HG03060 (cell line): Measurements from ENCODE around the gene TSC22D4.
"Not testable (repeated sequence)": the region's sequence is repeated elsewhere in the genome, so short reads cannot be mapped to it uniquely, and the experiment has no call there.

Experiments used
- ATAC-seq: cut with Tn5 transposase; IDR thresholded peaks from one replicate; pipeline ENCODE4 v1.9.1; 2021; ENCODE audit warnings: low read depth, moderate number of reproducible peaks; ENCODE audit not compliant: unreplicated experiment

The TSC22D4 gene

DNA sequence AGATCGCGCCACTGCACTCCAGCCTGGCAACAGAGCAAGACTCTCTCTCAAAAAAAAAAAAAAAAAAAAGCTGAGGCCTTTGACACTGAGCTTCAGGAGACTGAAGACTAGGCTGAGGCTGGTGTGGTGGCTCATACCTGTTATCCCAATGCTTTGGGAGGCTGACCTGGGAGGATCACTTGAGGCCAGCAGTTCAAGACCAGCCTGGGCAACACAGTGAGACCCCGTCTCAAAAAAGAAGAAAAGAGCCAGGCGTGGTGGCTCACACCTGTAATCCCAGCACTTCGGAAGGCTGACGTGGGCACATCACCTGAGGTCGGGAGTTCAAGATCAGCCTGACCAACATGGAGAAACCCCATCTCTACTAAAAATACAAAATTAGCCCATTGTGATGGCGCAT is 31.7 kb downstream of the TSC22D4 start:
- not testable (repeated sequence) for ATAC-seq

DNA sequence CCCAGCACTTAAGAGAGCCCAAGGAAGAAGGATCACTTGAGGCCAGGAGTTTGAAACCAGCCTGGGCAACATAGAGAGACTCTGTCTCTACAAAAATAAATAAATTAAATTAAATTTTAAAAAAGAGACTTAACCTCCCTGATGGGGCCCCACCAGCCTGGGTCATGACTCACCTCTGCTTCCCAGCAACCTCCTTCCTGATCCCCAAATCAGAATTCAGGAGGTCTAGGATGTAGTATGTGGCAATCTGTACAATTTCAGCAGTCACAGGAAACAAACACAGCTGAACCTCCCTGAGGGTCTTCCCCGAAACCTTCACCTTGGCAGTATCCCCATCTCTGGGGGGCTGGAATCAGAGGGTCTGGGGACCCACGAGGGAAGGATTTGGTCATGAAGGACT is 33.0 kb downstream of the TSC22D4 start:
- no peak for ATAC-seq

DNA sequence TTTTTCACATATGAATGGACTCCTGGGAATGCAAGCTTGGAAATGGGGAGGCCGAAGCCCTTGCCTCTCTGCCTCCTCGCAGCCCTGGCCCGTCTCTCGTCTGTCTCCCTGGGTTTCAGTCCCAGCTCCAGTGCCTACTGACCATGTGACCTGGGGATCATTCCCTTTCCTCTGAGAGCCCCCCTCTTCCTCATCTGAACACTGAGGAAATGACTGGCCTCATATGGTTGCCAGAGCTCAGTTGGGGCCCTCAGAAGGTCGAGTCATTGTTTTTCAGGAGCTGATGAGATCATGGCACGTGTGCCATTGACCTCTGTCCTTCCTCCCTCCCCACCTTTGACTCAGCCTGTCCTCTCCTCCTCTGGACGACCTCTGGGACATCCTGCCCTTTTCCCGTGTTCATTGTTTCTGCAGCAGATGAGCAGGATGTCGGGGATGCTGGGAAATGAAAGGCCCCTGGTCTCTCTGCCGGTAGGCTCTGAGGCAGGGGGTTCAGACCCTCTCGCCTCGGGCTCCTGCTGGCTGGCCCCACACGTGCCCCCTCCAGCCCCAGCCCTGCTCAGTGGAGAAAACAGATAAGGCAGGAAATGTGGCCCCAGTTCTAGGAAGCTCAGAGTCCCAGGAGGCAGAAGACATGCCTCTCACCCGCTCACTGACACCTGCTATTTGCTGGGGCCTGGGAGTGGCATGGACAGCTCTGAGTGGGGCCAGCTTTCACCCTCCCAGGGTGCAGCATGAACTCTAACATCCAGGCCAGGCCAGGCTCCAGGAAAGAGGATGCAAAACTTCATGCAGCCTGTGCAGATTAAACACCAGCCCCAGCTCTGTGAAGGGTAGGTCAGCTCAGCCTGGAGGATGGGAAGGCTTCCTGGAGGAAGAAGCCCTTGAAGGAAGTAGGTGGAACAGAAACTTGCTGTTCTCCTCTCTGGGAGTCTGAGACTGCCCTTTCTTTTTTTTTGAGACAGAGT is 34.4 kb downstream of the TSC22D4 start:
- no peak for ATAC-seq

DNA sequence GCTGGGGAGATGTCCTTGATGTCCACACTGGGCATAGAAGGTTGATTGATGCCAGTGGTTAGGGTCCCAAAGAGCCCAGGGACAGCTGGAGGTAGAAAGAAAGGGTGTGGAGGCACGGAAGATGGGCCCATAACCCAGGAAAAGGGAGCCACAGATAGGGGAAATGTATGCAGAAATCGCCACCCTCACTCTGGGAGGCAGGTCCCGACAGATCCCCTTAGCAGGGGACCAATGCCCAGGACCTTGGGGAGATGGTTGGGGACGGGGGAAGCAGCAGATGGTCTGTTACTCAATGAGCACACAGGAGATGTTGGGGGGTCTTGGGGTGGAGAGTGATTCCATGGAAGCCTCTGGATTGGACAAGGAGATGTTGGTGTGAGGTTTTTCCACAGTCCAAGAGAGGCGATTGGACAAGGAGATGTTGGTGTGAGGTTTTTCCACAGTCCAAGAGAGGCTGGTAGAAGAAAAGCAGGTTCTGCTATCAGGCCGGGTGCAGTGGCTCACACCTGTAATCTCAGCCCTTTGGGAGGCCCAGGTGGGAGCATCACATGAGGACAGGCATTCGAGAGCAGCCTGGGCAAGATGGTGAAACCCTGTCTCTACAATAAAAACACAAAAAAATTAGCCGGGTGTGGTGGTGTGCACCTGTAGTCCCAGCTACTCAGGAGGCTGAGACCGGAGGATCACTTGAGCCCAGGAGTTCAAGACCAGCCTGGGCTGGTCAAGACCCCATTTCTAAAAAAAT is 35.7 kb downstream of the TSC22D4 start:
- no peak for ATAC-seq

DNA sequence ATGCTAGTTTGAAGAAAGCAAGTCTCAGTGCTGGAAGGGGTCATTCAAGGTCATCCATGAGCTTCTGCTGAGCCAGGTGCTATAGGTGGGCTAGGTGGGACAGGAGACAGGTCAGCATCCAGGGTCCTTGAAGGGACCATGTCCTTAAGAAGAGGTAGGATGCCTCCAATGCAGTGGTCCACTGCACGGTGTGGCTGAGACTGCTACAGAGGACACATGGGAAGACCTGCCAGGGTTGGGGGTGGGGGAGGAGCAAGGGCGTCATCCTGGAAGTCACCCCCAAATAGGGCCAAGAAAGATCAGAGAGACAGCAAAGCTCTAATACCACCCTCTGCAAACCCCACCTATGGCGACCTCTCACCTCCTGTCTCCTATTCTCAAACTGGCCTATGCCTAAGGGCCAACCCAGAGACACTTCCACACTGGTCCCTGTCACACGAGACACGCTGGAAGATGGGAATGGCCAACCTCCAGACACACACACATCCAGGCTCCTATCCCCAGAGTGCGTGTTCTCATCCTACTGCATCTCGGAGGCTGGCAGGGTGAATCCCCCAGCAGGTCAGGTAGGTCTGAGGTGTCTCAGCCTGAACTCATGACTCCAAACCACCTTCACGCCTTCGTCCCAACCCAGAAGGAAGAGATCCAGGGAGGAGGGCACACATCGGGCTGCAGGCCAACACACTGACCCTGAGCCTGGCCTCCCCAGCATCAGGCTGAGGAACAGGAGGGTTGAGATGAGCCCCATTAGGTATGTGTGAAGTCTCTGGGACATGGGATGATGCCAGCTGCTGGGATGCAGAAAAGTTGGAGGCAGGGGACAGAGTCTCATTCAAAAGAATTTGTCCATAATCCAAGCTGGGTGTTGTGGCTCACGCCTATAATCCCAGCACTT is 37.1 kb downstream of the TSC22D4 start:
- no peak for ATAC-seq

DNA sequence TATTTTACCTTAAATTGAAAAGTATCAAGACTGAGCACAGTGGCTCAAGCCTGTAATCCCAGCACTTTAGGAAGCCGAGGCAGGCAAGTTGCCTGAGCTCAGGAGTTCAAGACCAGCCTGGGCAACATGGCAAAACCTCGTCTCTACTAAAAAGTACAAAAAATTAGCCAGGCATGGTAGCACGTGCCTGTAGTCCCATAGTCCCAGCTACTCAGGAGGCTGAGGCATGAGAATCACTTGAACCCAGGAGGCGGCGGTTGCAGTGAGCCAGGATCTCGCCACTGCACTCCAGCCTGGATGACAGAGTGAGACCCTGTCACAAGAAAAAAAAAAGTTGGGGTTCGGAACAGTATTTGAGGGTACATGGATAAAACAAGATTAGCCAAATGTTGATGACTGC is 39.8 kb downstream of the TSC22D4 start:
- not testable (repeated sequence) for ATAC-seq

DNA sequence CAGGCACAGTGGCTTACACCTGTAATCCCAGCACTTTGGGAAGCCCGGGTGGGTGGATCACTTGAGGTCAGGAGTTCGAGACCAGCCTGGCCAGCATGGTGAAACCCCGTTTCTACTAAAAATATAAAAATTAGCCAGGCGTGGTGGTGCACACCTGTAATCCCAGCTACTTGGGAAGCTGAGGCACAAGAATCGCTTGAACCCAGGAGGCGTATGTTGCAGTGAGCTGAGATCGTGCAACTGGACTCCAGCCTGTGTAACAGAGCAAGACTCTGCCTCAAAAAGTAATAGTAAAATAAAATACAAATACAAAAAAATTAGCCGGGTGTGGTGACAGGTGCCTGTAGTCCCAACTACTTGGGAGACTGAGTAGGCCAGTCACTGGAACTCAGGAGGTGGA is 40.3 kb downstream of the TSC22D4 start:
- not testable (repeated sequence) for ATAC-seq

DNA sequence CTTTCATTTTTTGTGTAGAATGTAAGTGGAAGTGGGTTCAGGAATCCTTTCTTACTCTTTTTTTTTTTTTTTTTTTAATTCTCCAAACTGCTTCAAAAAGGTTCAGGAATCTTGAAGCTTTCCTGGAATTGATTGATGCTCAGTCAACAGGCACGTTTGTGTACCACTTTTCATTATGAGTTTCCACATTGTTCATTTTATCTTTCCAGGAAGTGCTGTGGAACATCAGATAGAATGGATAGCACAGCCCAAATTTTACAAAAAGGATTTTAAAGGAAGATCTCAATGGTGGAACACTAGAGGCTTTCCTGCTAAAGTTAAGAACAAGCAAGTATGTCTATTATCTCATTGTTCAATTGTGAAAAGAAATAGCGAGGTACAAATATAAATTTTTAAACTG is 40.8 kb downstream of the TSC22D4 start:
- no peak for ATAC-seq

DNA sequence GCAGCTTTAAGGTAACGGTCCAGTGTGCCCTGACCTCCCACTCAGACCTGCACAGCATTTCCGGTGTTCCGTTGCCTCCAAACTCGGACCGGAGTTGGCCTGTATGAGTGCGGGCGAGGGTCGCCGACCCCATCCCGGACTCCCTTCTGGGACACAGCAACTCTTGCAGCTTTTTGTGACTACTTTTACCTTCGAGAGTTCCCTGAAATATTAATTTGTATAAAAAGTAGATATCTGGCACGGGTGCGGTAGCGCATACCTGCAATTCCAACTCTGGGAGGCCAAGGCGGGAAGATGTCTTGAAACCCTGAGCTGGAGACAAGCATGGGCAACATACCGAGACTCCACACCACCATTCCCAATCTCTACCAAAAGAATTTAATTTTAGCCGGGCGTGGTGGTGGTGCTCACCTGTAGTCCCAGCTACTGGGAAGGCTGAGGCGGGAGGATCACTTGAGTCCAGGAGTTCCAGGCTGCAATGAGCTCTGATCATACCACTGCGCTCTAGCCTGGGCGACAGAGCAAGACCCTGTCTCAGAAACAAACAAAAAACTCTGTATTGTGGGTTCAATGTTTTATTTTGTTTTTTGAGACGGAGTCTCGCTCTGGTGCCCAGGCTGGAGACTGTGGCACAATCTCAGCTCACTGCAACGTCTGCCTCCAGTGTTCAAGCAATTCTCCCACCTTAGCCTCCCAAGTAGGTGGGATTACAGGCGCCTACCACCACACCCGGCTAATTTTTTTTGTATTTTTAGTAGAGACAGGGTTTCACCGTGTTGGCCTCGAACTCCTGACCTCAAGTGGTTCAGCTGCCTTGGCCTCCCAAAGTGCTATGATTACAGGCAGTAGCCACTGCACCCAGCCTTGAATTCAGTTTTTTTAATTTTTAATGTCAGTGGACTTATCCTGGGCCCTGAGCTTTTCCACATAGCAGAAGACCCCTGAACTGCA is 41.6 kb downstream of the TSC22D4 start:
- ATAC-seq: no peak

DNA sequence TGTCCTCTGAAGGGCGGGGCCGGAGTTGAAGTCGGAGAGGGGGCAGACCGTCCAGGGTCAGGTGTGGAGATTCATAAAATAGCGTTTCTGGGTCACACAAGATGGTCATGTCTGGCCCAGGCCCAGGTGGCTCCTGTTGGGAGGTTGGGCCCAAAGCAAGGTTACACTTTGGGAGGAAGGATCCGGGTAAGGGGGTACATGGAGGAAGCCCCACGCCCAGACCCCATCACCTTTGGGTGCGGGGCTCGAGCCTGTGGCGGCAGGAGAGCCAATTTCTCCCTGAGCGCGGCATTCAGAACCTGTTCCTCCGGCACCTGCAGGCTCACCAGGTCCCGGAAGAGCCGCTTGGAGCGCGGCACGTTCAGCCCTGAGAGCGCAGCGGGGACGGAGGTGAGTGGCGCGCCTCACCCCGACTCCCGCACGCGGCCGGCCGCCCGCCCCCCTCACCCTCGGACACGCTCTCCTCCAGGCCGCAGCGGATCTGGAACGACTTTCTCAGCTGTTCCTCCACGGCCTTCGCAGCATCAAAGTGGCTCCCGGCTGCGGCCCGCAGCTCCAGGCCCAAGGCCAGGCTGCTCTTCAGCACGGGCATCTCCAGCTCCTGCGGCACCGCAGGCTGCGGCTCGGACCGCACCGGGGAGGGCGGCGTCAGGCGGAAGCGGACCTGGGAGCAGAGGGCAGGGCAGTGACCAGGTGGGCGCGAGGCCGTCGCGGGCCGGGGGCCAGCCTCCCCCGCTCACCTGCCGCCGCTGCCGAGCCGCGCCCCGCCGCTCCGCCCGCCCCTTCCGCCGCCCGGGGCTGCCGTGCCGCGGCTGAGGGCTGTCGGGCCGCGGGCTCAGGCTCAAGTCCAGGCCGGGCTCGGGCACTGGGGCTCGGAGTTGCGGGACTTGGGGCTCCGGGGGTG is 43.4 kb downstream of the TSC22D4 start:
- ATAC-seq: no peak

DNA sequence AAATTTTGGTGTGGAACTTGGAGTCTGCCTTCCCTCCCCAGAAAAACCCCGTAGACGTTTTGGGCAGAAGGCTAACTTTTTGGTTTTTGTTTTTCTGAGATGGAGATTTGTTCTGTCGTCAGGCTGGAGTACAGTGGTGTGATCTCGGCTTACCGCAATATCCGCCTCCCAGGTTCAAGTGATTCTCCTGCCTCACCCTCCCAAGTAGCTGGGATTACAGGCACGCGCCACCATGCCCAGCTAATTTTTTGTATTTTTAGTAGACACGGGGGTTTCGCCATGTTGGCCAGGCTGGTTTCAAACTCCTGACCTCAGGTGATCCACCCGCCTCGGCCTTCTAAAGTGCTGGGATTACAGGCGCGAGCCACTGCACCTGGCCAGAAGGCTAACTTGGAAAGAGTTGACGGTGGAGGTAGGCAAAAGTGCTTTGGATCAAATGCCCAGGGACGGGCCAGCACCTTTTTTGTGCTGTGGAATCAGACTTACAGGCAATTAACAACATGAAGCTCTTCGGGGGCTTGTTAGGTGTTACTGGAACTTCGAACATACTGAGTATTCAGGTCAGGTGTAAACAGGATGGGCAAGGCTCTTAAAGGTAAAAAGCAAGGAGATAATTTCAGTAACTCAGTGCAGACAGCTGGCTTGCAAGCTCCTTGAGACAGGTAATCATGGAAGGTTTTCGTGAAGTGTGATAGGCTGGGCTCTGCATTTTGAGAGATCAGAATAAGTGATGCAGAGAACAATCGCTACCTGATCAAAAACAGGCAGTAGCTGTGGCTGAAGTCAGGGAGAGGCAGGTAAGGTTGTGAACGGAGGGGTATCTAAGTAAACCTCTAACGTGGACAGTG is 44.5 kb downstream of the TSC22D4 start:
- ATAC-seq: no peak

DNA sequence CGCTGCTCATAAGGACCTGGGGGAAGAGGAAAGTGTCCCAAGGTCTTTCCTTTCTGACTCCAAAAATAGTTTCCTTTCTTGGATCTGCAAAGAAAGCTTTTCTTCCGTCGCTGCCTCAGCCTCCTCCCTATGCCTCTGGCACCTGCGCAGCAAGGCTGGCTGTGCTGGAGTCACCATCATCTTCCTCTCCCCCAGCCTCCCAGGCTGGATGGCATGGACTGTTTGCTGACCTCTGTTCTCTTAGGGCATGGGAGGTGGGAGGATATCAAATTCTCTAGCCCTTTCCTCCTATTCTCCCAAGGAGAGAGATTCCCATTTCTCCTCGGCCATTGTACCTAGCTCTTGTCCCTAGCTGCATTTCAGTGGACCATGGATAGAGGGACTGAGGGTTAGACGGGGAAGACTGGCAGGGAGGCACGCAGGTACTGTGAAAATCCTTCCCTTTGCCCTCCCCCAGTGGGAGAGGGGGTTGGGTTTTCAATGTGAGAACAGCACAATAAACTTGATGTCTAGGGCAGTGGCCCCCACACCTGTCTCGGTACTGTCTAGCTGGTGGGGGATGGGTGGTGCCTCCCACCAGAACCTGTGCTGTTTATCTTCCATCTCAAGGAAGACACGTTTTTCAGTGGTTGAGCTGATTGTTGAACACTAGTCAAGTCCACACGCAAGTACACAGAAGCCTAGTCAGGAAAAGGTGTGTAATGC is 45.3 kb downstream of the TSC22D4 start:
- ATAC-seq: no peak

DNA sequence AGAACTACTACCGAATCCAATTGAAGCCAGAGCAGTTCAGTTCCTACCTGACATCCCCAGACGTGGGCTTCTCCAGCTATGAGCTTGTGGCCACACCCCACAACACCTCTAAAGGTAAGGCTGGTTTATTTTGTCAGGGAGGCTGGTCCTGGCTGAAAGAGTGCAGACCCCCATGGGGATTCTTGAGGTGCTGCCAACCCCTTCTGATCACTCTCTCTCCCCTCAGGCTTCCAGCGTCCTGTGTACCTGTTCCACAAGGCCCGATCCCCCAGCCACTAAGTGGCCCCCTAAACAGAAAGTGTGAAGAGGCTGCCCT is 45.8 kb downstream of the TSC22D4 start:
- no peak for ATAC-seq

DNA sequence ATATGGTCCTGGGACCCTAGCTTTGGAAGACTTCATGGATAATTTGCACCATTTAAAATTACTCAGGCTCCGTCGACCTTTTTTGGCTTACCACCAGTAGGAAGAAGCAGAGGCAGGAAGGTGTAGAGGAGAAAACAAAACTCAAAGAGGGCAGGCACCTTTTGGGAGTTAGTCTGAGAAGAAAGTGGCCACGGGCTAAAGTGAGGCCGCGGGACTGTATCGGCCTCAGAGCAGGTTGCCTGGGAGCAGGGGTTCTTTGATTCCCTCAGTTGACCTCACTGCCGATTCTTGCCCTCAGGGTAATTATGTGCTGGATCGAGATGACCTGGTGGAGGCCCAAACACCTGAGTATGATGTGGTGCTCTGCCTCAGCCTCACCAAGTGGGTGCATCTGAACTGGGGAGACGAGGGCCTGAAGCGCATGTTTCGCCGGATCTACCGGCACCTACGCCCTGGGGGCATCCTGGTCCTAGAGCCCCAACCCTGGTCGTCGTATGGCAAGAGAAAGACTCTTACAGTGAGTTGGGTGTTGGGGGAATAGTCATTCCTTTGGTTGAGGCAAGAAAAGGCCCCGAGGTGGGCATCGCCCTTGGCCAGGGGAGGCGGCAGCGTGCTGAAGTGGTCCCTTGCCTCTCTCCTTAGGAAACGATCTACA is 46.3 kb downstream of the TSC22D4 start:
- ATAC-seq: no peak

DNA sequence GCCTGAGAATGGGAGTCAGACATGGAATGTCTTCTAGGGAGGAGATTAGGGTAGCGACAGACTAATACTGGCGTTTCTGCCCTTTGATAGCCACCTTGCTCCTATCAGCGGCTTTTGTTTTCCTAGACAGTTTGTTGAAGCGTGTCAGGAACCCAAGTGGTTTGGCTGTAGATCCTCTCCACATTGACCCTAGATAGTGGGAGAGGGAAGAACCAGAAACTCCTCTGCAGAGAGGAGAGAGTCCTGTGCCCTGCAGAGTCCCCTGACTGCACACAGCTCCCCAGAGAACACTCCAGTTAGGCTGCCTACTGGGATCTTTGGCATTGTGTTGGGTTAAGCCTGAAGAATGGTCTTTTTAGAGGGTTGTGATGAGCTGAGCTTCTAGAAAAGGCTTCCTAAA is 47.0 kb downstream of the TSC22D4 start:
- ATAC-seq: no peak

DNA sequence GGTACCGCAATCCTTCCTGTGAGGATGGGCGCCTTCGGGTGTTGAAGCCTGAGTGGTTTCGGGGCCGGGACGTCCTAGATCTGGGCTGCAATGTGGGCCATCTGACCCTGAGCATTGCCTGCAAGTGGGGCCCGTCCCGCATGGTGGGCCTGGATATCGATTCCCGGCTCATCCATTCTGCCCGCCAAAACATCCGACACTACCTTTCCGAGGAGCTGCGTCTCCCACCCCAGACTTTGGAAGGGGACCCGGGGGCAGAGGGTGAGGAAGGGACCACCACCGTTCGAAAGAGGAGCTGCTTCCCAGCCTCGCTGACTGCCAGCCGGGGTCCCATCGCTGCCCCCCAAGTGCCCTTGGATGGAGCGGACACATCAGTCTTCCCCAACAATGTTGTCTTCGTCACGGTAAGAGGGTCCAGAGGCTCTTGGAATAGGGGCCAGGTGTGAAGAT is 47.7 kb downstream of the TSC22D4 start:
- no peak for ATAC-seq
